NCI-H82 treated with DMSO at 0.1 percent for 48 hours (cell line): ENCODE data around the gene B3GNT5.
A peak's percentile ranks its signal among the peaks of the same experiment; 100 is the strongest.

ENCODE experiments used
- DNase-seq: peaks from one replicate; lab custom pipeline; 2025; ENCODE audit not compliant: unreplicated experiment; lab: John Stamatoyannopoulos, UW

B3GNT5 gene, protein sequence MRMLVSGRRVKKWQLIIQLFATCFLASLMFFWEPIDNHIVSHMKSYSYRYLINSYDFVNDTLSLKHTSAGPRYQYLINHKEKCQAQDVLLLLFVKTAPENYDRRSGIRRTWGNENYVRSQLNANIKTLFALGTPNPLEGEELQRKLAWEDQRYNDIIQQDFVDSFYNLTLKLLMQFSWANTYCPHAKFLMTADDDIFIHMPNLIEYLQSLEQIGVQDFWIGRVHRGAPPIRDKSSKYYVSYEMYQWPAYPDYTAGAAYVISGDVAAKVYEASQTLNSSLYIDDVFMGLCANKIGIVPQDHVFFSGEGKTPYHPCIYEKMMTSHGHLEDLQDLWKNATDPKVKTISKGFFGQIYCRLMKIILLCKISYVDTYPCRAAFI

DNA sequence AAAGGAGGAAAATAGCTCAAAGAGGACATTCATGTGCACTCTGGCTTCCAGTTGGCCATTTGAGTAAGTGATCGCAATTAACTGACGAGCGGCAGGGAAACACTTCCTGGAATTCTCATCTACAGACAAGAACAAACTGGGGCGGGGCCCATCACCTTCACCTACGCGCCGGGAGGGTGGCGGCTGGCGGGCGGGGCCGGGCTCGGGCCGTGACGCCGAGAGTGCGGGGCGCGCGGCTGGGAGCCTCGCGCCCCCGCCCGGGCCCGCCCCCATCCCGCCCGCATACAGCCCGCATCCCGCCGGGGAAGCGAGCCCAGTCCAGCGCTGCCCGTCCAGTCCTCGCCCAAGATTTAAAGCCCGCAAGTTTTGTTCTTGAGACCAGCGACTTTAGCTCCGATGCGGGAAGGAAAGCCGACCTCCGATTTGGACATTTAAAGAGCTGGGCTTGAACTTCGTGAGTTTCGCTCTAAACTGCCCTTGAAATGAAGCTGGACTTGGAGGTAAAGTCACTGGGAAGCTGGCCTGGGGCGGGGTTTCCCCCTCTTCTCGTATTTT lies at the start of gene B3GNT5:
Gene B3GNT5 (plus strand): TSS at position 281 of the 555 bp plus-strand sequence. CDS start 16,546 bp downstream, outside the sequence.
- no peak for DNase-seq

DNA sequence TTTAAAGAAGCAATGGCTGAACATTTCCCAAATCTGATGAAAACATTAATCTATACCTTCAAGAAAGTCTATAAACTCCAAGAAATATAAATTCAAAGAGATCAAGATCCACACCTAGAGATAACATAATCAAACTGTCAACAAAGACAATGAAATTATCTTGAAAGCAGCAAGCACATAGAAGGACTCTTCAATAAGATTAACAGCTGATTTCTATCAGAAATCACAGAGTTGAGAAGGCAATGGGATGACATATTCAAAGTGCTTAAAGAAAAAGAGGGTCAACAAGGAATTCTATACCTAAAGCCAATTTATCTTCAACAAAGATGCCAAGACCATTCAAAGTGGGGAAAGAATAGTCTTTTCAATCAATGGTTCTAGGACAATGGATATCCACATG lies 49.4 kb upstream of the B3GNT5 start:
- no peak for DNase-seq

DNA sequence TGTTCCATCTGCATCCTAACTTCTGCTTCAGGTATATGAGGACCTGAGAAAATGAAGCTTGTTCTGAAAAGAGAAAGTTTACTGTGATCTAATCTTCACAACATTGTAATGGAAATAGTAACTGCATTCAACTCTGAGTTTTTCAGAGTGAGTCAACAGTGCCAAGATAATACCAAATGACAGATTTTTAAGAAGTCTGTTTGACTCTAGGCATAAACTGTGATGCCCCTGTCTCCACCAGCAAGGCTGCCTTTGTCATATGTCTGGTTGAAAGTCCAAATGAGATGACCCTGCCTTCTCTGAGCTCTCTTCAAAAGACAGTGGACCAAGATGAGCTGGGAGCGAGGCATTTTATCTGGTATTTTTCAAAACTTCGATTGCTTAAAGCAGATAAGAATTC lies 44.8 kb upstream of the B3GNT5 start:
- no peak for DNase-seq

DNA sequence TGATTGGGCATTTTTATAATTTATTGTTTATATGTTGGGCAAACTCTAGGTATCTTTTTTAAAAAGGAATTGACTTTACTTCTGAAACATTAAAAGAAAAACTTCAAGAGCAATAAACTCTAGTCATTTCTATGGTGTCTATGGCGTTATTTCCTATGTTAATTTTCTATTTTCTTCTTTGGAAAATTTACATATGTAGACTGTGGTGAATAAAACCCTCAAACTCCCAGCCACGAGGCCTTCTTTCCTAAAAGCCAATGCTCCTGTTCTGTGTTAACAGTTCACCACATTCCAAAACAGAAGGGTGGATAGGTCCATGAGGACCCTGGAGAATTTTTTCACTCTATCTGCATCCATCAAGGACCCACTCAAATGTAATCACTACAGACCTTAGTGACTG lies 44.3 kb upstream of the B3GNT5 start:
- no peak for DNase-seq

DNA sequence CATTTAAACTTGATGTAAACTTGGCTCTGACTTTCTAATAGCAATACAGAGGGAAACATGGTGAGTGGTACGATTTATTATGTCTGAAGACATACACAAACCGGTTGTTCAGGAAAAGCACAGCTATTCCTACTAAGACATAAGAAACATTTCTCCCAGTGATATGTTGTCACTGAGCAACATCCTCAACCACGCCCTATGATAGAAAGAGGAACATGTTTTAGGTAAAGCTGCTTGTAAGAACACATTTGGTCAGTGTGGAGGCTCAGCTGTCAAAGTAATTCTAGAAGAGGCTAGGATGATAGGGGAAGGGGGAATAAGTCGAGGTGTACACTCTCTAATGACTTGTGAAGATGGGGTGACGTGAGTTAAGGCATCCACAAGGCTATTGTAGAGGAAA lies 42.7 kb upstream of the B3GNT5 start:
- no peak for DNase-seq

DNA sequence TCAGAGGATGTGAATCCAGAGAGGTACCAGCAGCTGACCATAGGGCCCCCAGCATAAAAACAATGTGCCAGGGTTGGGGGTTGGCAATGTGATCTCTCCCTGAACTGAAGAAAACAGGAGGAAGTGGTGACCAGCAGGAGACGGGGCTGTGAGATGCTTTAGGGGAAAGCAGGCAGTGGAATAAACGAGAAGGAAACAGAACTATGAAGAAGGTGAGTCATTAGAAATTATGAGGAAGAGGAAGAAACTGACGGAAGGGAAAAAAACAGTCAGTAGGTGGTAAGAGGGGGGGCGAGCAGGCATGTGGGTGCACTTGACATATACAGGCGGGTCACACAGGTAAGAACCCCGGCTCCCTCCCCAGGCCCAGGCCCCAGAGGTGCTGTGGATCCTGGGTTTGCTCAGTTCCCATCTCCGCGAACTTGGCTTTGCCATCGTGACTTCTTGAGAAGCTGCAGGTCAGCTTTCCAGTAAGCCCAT lies 42.2 kb upstream of the B3GNT5 start:
- no peak for DNase-seq

DNA sequence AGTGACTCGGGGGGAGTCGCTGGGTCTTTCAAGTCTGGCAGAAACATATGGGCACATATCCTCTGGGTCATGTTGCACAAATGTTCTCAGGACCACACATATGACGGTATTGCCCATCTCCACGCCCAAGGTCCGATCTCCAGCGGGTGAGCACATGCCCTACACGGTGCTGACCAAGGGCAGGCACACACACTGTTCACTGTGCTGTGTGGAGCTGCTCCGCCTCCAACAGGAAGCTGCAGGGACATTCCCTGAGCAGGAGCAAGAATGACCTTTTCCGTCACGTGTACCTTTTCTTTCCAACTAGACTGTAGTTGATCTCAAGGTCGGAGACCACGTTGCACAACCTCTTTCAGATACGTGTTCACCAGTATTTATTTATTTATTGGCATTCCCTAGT lies 41.7 kb upstream of the B3GNT5 start:
- no peak for DNase-seq

DNA sequence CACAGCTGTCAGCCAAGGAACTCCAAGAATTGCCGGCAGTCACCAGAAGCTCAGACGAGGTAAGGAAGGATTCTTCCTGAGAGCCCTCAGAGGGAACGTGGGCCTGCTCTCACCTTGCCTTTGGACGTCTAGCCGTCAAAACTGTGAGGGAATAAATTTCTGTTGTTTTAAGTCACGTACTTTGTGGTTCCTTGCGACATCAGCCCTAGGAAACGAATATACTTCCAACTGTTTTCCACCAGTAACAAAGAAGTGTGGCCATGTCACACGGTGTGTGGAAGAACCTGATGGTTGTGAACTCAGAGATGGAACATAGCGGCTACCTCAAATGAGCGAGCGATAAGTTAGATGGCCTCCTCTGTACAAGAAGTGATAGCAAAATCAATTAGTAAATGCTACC lies 41.0 kb upstream of the B3GNT5 start:
- no peak for DNase-seq

DNA sequence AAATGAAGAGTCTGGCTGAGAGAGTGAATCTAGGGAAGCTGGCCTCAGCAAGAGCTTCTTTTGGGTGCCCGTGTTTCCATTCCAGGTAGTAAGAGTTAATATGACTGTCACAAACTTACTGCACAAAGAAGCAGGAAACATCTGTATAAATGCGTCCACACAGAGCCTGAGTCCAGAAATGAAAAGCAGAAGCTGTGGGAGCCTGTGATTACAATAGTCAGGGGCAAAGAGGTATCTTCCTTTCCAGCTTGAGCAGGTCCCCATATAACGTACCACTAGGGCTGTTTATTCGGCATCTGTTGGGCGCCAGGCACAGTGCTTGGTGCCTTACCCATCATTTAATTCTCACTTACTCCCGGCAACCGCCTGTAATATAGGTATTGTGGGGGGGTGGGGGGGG lies 40.5 kb upstream of the B3GNT5 start:
- no peak for DNase-seq

DNA sequence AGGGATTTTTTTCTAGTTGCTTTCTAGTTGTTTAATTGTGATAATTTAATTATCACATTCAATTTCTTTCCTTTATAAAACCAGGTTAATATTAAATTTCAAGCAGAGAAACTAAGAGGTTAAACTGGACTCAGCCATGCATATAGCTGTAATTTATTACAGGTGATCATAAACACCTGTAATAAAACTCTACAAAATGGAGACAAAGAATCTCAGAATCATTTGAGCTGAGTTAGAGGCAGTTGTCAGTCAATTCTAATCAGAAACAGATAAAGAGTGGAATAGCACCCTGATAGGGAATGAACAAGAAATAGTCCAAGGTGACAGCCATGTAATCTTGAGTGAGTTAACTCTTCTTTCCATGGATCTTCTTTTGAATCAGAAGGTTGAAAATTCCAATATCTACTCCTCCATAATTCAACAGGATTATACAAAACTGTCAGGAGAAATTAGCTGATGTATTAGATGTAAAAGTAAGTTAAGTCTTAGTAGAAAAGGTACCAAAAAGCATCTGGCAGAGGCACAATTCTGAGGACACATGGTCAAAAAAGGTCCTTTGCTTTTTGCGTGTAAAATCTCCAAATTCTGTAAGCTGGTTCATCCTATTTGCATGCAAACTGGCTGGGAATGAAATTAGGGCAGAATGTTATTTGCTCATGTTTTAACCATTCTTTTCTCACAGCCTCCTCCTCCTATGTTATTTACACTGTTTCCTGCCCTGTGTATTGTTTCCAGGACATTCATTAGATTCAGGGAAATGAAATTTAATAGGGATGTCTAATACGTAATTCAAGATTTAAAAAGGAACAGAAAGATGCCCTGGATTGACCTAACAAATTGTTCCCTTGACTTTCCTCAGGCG lies 39.4 kb upstream of the B3GNT5 start:
- no peak for DNase-seq

DNA sequence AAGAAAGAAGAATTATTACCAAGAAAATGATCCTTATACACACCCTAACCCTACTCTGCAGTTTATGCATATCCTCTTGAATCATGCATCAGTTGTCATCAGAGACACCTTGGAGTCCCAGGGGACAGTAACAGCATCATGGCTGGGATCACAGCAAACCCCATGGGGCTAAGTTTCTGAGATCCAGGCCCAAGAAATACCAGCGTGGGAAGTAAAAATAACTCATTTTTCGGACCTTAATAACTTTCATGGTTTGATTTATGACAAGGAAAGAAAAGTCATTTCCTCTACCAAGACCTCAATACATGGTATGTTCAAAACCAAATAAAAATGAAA lies 38.8 kb upstream of the B3GNT5 start:
- DNase-seq = no peak

DNA sequence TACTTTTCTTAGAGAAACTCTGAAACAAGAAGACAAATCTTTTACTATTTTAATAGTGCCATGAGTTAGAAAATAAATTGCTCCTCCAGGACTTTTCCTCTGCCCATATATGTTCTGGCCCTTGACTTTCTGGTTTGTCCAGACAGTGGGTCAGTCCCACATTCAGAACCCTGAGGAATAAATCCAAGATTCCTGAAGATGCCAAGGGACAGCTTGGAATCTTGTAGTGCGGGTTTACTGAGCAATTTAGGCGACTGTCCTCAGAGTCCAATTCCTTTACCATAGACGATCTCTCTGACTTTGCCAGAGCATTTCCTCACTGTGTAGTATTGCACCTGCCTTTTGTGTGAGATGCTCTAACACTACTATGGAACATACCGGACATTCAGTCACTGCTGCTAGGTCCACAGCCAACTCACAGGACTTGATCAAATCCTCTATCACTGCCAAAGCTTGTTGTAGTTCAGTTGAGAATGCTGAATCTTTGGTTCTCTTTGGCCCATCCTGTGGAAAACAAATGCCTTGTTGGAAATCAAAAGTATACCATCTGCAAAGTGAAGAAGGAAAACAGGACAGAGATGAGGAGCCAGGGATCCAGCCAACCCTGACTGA lies 37.4 kb upstream of the B3GNT5 start:
- no peak for DNase-seq

DNA sequence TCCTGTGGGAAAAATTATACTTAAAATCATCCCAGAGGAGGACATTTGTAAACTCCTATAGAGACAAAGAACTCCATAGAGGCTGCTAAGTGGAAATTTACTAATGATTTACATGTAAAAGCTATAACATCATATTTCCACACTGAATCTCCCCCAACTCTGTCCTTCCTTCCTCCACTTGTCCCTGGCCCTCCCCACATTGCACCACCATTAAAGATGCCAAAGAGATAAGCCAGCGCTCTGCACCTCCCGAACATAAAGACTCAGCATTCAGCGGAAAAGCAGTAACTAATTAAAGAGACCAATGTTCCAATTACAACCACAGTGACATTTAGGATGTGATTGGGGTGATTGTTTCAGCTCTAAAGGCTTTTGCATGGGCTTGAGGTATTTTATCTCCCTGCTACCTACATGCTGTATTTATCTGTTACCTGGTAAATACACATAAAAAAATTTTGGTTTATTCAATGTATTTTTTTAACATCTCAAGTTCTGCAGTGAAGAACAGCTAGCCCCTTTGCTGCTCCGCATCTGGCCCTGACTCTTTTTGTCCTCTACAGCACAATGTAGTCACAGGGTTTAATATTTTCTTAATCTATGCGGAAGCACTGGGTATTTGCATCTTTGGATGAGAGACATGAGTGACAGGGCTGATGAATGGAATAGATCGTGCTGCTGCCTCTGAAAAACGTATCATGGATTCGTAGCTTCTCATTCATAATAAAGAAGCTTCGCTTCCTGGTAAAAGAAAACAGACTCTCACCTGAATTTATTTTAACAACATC lies 35.3 kb upstream of the B3GNT5 start:
- DNase-seq = no peak

DNA sequence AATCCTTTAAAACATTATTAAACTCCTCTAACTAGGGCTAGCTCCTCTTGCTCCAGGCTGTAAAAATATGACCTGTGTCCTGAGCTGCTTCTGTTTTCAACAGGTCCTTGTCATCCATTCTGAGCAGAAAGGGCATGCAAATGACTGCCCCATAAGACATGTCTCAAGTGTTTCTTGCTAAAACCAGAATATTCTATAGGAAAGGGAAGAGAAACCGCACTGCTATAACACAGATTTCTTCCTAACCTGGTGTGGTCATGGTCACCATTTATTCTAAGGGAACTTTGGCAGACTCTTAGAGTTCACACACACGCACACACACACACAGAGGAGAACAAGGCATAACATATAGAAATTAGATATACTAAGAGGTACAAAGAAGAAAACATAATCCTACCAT lies 34.2 kb upstream of the B3GNT5 start:
- DNase-seq = no peak

DNA sequence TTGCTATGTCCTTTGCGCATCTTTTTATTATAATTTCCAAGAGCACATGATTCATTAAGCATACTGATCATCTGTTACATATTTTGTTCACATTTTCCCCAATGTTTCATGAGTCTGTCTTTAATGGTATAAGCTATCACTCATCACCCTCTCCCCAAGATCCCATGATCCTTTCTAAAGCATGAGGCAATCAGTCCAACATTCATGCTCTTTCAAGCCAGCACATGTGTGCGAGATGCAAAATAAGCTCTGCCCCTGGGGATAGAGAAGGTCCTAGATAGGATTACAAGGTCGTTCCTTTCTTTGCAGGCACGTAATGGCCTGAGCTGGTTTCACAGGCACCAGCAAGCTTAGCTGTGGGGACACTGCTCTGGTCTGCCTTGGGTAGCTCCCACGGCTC lies 32.2 kb upstream of the B3GNT5 start:
- DNase-seq = peak; percentile 80

DNA sequence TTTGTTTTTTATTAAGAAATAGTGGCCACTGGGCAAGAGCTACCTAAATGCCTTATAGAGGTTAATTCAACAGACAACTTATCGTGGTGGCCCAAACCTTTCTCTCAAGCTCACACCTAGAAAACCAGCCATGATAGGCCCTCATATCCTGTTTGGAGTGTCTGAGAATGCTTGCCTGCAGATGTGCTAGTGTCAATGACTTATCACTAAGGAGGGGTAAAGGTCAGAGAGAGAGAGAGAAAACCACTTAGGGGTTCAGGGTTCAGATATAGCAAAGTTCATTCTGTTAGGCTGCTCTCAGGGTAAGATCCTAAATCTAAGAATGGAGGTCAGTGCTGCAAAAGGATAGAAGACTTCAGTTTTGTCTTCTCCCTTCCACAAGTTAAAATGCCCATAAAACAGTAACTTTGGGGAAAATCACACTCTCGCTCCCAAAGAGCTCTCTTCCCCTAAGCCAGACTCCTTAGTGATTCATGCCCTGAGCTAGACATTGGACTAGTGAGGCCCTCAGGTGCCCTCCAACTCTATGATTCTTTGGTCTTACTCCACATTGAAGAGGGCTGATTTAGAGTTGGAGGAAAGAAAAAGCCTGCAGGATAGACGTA lies 30.3 kb upstream of the B3GNT5 start:
- no peak for DNase-seq

DNA sequence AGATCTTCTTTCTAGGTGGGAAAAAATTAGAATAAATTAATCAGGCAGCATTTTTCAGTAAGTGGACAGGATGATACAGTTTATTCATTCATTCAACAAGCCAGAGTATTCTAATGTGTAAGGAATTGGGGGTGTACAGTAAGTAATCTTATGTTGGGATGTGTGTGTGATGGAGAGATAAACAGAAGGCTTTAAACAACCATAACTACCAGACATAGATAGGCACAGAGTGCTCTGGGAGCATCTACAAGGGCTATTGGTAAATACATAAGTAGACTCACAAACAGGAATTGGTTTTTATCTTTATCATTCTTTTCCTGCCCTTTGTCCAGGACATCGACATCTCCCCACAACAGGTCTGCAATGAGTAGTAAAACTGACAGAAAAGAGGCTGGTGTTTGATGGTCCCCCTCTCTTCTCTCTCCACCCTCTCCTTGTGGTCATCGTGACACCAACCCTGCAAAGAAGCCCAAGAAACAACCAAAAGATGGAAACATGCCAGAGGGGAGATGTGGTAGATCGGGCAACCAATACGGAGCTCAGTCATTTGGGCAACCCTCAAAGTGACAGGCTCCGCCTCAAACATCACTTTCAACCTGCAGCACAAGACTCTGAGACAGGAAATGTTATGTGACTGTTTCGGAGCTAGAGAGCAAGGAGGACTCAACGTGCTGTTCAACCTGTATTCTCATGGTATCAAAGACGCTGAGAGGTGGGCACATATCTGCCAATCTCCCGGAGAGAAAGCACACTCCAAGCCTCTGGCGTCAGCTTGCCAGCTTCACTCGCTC lies 28.7 kb upstream of the B3GNT5 start:
- no peak for DNase-seq

DNA sequence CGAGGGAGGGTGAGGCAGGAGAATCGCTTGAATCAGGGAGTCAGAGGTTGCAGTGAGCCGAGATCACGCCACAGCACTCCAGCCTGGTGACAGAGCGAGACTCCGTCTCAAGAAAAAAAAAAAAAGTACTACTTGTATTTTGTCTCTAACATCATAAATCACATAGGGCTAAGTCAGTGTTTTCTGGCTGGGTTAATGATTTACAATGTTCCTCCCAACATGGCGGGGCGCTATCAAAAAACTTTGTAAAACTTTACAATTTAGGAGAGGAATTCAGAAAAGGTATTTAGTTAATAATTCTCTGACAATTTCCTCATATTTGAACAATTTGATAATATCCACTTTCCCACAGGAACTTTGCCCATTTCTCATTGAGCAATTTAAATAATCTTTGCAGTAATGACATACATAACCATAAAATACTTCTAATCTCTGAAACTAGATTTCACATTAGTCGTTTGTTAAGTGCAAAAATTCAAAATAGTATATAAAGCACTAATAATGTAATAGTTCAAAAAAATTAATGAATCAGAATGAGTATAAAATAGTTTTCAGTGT lies 26.6 kb upstream of the B3GNT5 start:
- DNase-seq = no peak

DNA sequence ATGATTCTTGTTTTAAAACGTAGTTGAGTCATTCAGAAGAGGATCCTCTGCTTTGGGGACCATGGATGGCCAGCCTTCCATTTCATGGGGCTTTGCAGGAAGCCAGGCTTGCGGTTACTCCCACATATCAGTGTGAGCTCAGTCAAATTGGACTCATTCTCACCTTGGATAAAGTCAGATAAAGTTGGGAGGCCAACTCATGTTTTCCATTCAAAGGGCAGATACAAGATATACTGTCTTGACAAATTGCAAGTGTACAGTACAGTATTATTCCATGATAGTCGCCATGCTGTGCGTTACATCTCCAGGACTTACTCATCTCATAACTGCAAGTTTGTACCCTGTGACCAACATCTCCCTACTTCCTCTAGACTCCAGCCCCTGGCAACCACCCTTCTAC lies 25.5 kb upstream of the B3GNT5 start:
- no peak for DNase-seq
